HCT116 (cell line): ENCODE results near the gene PHACTR1. TPM values are rescaled to one million over a fixed set of nuclear protein-coding genes. Genes with fewer than 3 reads are reported as not detected.

ENCODE experiments used
- ATAC-seq: fragments of 200-7000 bp; cut with Tn5 transposase; 2 replicates; pipeline ENCODE4 v1.9.1; 2020; ENCODE audit warnings: mild to moderate bottlenecking, moderate library complexity
- BruUV-seq: library from RNA; stranded (reverse); fragments of 400-500 nt; replicated peaks from 2 replicates; lab custom pipeline; 2021; lab: Mats Ljungman, UMichigan
- CTCF ChIA-PET: fragments of 300-600 bp; sonication (Branson Sonifier 250); formaldehyde crosslinking; loops from one replicate; lab custom pipeline; 2021; ENCODE audit warnings: antibody characterized with exemption; lab: Charles Lee
- POLR2A ChIA-PET: fragments of 300-600, 350-600 bp; sonication (Branson Sonifier 250); formaldehyde crosslinking; loops from one replicate; lab custom pipeline; 2021; ENCODE audit warnings: antibody characterized with exemption; lab: Charles Lee
- RAD21 ChIA-PET, 2 experiments: fragments of 300-600 bp; sonication (Branson Sonifier 250); formaldehyde crosslinking; loops; one replicate each; lab custom pipeline; 2023; ENCODE audit warnings: low total read pairs in 2 of 2; ENCODE audit not compliant: uncharacterized antibody in 2 of 2, unreplicated experiment in 2 of 2, low non-redundant PET in 1 of 2; lab: Charles Lee
- DNase-seq: peaks from one replicate; pipeline ENCODE4 v3.0.0-alpha.2; 2010; ENCODE audit warnings: low read depth, low spot score
- H2AFZ ChIP-seq: fragments of 200-600 bp; shearing (Covaris generic), sonication (generic); 2 replicates; pipeline ENCODE4 v1.6.1; 2017; ENCODE audit warnings: low read depth, mixed run types, mixed read lengths, antibody characterized with exemption, low read length; ENCODE audit not compliant: poor library complexity, severe bottlenecking
- H3K27ac ChIP-seq: 2 replicates; pipeline ENCODE4 v1.5.1; 2012; ENCODE audit warnings: low read depth, low read length
- H3K27me3 ChIP-seq: fragments of 200-600 bp; sonication (generic); 2 replicates; pipeline ENCODE4 v1.6.1; 2016; ENCODE audit warnings: mixed run types, low read length, mixed read lengths; ENCODE audit not compliant: insufficient read depth
- H3K36me3 ChIP-seq, 2 experiments: fragments of 200-500 bp in 1 of 2; fragments of 200-600 bp in 1 of 2; sonication (Bioruptor generic) in 1 of 2; sonication (generic) in 1 of 2; 2 replicates each; pipeline versions ENCODE4 v1.5.1 to v1.6.1; 2014 to 2016; ENCODE audit warnings: low read length in 2 of 2, inconsistent platforms in 1 of 2, mixed read lengths in 1 of 2, mixed run types in 1 of 2; ENCODE audit not compliant: insufficient read depth in 2 of 2, control insufficient read depth in 1 of 2
- H3K4me1 ChIP-seq, 2 experiments: fragments of 200-600 bp in 1 of 2; sonication (generic) in 1 of 2; 2 replicates each; pipeline versions ENCODE4 v1.5.1 to v1.6.1; 2012 to 2017; ENCODE audit warnings: low read length in 2 of 2, inconsistent platforms in 1 of 2, mild to moderate bottlenecking in 1 of 2, mixed read lengths in 1 of 2, mixed run types in 1 of 2, moderate library complexity in 1 of 2; ENCODE audit not compliant: insufficient read depth in 2 of 2, control insufficient read depth in 1 of 2
- H3K4me2 ChIP-seq: fragments of 200-600 bp; sonication (generic); 2 replicates; pipeline ENCODE4 v1.6.1; 2017; ENCODE audit warnings: mixed run types, low read length, mixed read lengths
- H3K4me3 ChIP-seq, 2 experiments: fragments of 200-600 bp in 1 of 2; sonication (generic) in 1 of 2; replicated peaks in 1 of 2; 2 replicates each; pipeline ENCODE4 v1.5.1; 2011 to 2016; ENCODE audit warnings: low read length in 2 of 2, control low read depth in 1 of 2, low read depth in 1 of 2, mild to moderate bottlenecking in 1 of 2, mixed read lengths in 1 of 2, mixed run types in 1 of 2
- H3K79me2 ChIP-seq: fragments of 200-600 bp; sonication (generic); 2 replicates; pipeline ENCODE4 v1.6.1; 2017; ENCODE audit warnings: mild to moderate bottlenecking, mixed run types, low read length, moderate library complexity, mixed read lengths; ENCODE audit not compliant: insufficient read depth
- H3K9ac ChIP-seq: fragments of 200-600 bp; sonication (generic); 2 replicates; pipeline ENCODE4 v1.6.1; 2016; ENCODE audit warnings: low read length, mixed read lengths
- H3K9me2 ChIP-seq: fragments of 200-600 bp; sonication (generic), shearing (Covaris generic); 2 replicates; pipeline ENCODE4 v1.6.1; 2017; ENCODE audit warnings: mixed run types, mild to moderate bottlenecking, moderate library complexity; ENCODE audit not compliant: insufficient read depth
- H3K9me3 ChIP-seq, 2 experiments: fragments of 200-500 bp in 1 of 2; fragments of 200-600 bp in 1 of 2; sonication (Bioruptor generic) in 1 of 2; sonication (generic) in 1 of 2; 2 replicates each; pipeline ENCODE4 v1.6.1; 2014 to 2017; ENCODE audit warnings: low read length in 2 of 2, mixed read lengths in 2 of 2, inconsistent platforms in 1 of 2, low read depth in 1 of 2, mild to moderate bottlenecking in 1 of 2, mixed run types in 1 of 2, moderate library complexity in 1 of 2; ENCODE audit not compliant: control insufficient read depth in 1 of 2, insufficient read depth in 1 of 2
- H4K20me1 ChIP-seq: fragments of 200-600 bp; sonication (generic), shearing (Covaris generic); 2 replicates; pipeline ENCODE4 v1.6.1; 2017; ENCODE audit warnings: mixed run types, mild to moderate bottlenecking, moderate library complexity; ENCODE audit not compliant: insufficient read depth
- CEBPB ChIP-seq: IDR thresholded peaks from 2 replicates; pipeline ENCODE4 v1.6.1; 2012; ENCODE audit warnings: low read depth
- ELF1 ChIP-seq: IDR thresholded peaks from 2 replicates; pipeline ENCODE4 v1.6.1; 2012; ENCODE audit warnings: low read depth, borderline replicate concordance
- EZH2 ChIP-seq: fragments of 200-600 bp; sonication (generic); IDR thresholded peaks from 2 replicates; pipeline ENCODE4 v1.6.1; 2017; ENCODE audit warnings: antibody characterized with exemption, mixed run types
- EZH2phosphoT487 ChIP-seq: fragments of 200-600 bp; IDR thresholded peaks from 2 replicates; pipeline ENCODE4 v1.6.1; 2018; ENCODE audit warnings: antibody characterized with exemption, borderline replicate concordance
- FOSL1 ChIP-seq: IDR thresholded peaks from 2 replicates; pipeline ENCODE4 v1.6.1; 2012; ENCODE audit warnings: low read depth
- POLR2A ChIP-seq: IDR thresholded peaks from 2 replicates; pipeline ENCODE4 v1.7.0; 2011; ENCODE audit warnings: borderline replicate concordance; ENCODE audit not compliant: insufficient read depth, insufficient read length; ENCODE audit errors: extremely low read depth
- POLR2AphosphoS5 ChIP-seq: IDR thresholded peaks from 2 replicates; pipeline ENCODE4 v1.6.1; 2011; ENCODE audit warnings: mild to moderate bottlenecking, low read depth, low read length, moderate library complexity
- SIN3A ChIP-seq: IDR thresholded peaks from 2 replicates; pipeline ENCODE4 v1.6.1; 2012; ENCODE audit warnings: low read depth
- SP1 ChIP-seq: IDR thresholded peaks from 2 replicates; pipeline ENCODE4 v1.6.1; 2012; ENCODE audit warnings: low read depth
- SRF ChIP-seq: IDR thresholded peaks from 2 replicates; pipeline ENCODE4 v1.6.1; 2012; ENCODE audit warnings: low read depth
- TCF7L2 ChIP-seq: IDR thresholded peaks from 2 replicates; pipeline ENCODE4 v1.7.0; 2011; ENCODE audit warnings: borderline replicate concordance, inconsistent platforms; ENCODE audit not compliant: insufficient read depth, insufficient read length; ENCODE audit errors: extremely low read depth
- YY1 ChIP-seq: IDR thresholded peaks from 2 replicates; pipeline ENCODE4 v1.6.1; 2011; ENCODE audit warnings: low read length, low read depth, moderate library complexity, mild to moderate bottlenecking; ENCODE audit not compliant: insufficient replicate concordance; ENCODE audit errors: extremely low read depth
- ZFX ChIP-seq: fragments of 450-650 bp; IDR thresholded peaks from 2 replicates; pipeline ENCODE4 v1.6.1; 2017
- ZNF274 ChIP-seq: fragments of 200-500 bp; sonication (Bioruptor generic); IDR thresholded peaks from 2 replicates; pipeline ENCODE4 v1.6.1; 2014; ENCODE audit warnings: mild to moderate bottlenecking, low read depth, low read length, inconsistent platforms
- intact Hi-C: fragments of 100-400 bp; cut with micrococcal nuclease; formaldehyde crosslinking; loops from 2 replicates; pipeline ENCODE4 v1.10.0; 2022
- total RNA-seq: library from RNA; stranded (reverse); gene quantifications from one replicate; pipeline ENCODE4 v1.2.1, GENCODE V29; 2021; ENCODE audit not compliant: unreplicated experiment
- TF ChIP-seq, protein P1 (sequence below): IDR thresholded peaks from 2 replicates; pipeline ENCODE4 v1.6.1; 2012
- TF ChIP-seq, protein P2 (sequence below): IDR thresholded peaks from 2 replicates; pipeline ENCODE4 v1.6.1; 2012
- TF ChIP-seq, protein P3 (sequence below): IDR thresholded peaks from 2 replicates; pipeline ENCODE4 v1.6.1; 2011; ENCODE audit warnings: mild to moderate bottlenecking, low read length, moderate library complexity; ENCODE audit not compliant: insufficient replicate concordance; ENCODE audit errors: extremely low read depth
- TF ChIP-seq, protein P4 (sequence below), 3 experiments: fragments of 200-600 bp in 1 of 3; sonication (generic) in 1 of 3; IDR thresholded peaks in 2 of 3; conservative IDR thresholded peaks in 1 of 3; 2 replicates each; pipeline ENCODE4 v1.5.1; 2012 to 2017; ENCODE audit warnings: low read depth in 2 of 3, low read length in 2 of 3, antibody characterized with exemption in 1 of 3, borderline replicate concordance in 1 of 3, control low read depth in 1 of 3, mild to moderate bottlenecking in 1 of 3, mixed read lengths in 1 of 3, mixed run types in 1 of 3, moderate library complexity in 1 of 3; ENCODE audit not compliant: insufficient read depth in 1 of 3

The PHACTR1 gene
- total RNA-seq, 1 experiment from 2014 or later: 0.17 TPM

DNA sequence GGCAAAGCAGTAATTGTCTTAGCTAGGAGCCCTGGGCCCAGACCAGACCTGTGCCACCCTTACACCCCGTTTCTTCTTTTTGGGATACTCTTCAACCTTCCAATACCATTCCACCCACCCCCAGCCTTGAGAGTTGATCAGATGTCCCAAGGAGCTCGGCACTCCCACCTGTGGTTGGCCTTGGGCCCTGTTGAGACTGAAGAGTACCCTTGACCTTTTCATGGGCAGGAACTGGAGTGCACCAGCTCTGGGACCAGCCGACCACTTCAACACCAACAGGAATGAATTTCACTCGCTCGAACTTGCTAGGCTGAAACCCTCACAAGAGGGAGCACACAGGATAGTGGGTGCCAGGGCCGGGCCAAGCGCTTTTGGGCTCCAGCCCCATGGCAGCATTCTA is 273.6 kb downstream of the PHACTR1 start:
- ChIA-PET CTCF (no interaction called here), RAD21 (no interaction called here), POLR2A (no interaction called here)
- intact Hi-C loops: no loop called here
- no peaks in the 10 kb centered on the region for H3K36me3 ChIP-seq
- DNase-seq: no peak
- BruUV-seq: no TSS peak
- H3K9ac ChIP-seq: no peak overlapping the region
- H3K79me2 ChIP-seq: no peaks in the 10 kb centered on the region
- H3K4me3 ChIP-seq: no peak overlapping the region
- H3K27me3 ChIP-seq: peaks cover 17% of the 10 kb centered on the region
- H2AFZ ChIP-seq: no peak overlapping the region
- no peaks in the 10 kb centered on the region for H3K9me2 ChIP-seq
- H4K20me1 ChIP-seq: no peaks in the 10 kb centered on the region
- no peak overlapping the region for H3K4me2 ChIP-seq
- ATAC-seq: no peak
- no peaks in the 10 kb centered on the region for H3K9me3 ChIP-seq
- TF ChIP-seq ELF1: no peak
- TF ChIP-seq, protein P1, sequence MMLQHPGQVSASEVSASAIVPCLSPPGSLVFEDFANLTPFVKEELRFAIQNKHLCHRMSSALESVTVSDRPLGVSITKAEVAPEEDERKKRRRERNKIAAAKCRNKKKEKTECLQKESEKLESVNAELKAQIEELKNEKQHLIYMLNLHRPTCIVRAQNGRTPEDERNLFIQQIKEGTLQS: no peak
- TF ChIP-seq SIN3A: no peak
- TF ChIP-seq, protein P2, sequence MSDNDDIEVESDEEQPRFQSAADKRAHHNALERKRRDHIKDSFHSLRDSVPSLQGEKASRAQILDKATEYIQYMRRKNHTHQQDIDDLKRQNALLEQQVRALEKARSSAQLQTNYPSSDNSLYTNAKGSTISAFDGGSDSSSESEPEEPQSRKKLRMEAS: no peak
- TF ChIP-seq FOSL1: no peak
- TF ChIP-seq, protein P3, sequence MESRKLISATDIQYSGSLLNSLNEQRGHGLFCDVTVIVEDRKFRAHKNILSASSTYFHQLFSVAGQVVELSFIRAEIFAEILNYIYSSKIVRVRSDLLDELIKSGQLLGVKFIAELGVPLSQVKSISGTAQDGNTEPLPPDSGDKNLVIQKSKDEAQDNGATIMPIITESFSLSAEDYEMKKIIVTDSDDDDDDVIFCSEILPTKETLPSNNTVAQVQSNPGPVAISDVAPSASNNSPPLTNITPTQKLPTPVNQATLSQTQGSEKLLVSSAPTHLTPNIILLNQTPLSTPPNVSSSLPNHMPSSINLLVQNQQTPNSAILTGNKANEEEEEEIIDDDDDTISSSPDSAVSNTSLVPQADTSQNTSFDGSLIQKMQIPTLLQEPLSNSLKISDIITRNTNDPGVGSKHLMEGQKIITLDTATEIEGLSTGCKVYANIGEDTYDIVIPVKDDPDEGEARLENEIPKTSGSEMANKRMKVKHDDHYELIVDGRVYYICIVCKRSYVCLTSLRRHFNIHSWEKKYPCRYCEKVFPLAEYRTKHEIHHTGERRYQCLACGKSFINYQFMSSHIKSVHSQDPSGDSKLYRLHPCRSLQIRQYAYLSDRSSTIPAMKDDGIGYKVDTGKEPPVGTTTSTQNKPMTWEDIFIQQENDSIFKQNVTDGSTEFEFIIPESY: no peak
- TF ChIP-seq YY1: no peak
- no peak for TF ChIP-seq POLR2A
- no peak for TF ChIP-seq SRF
- TF ChIP-seq SP1: no peak
- TF ChIP-seq CEBPB: no peak
- no peak for TF ChIP-seq TCF7L2
- TF ChIP-seq ZFX: no peak
- TF ChIP-seq, protein P4, sequence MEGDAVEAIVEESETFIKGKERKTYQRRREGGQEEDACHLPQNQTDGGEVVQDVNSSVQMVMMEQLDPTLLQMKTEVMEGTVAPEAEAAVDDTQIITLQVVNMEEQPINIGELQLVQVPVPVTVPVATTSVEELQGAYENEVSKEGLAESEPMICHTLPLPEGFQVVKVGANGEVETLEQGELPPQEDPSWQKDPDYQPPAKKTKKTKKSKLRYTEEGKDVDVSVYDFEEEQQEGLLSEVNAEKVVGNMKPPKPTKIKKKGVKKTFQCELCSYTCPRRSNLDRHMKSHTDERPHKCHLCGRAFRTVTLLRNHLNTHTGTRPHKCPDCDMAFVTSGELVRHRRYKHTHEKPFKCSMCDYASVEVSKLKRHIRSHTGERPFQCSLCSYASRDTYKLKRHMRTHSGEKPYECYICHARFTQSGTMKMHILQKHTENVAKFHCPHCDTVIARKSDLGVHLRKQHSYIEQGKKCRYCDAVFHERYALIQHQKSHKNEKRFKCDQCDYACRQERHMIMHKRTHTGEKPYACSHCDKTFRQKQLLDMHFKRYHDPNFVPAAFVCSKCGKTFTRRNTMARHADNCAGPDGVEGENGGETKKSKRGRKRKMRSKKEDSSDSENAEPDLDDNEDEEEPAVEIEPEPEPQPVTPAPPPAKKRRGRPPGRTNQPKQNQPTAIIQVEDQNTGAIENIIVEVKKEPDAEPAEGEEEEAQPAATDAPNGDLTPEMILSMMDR (IDR thresholded peaks at IDR 0.05 in 2 of 3, conservative IDR thresholded peaks at IDR 0.05 in 1 of 3; ENCODE audit: borderline replicate concordance in 1 of 3, insufficient read depth in 1 of 3, low read depth in 2 of 3, low read length in 2 of 3): no peak
- no peak for TF ChIP-seq EZH2phosphoT487
- no peak for TF ChIP-seq ZNF274
- TF ChIP-seq POLR2AphosphoS5: no peak
- TF ChIP-seq EZH2: no peak
- no peak overlapping the region for H3K27ac ChIP-seq
- H3K4me1 ChIP-seq: no peaks in the 10 kb centered on the region
